Mesodermal cell (in vitro differentiated cells): ENCODE data around the gene RSPO1.
"Not testable (repeated sequence)": the region's sequence is repeated elsewhere in the genome, so short reads cannot be mapped to it uniquely, and the experiment has no call there.

Experiments used
- H3K27ac ChIP-seq: 2 replicates; pipeline ENCODE4 v1.7.0; 2013; ENCODE audit warnings: mild to moderate bottlenecking, low read depth, low read length, moderate library complexity; ENCODE audit not compliant: severe bottlenecking
- H3K36me3 ChIP-seq: 2 replicates; pipeline ENCODE4 v1.7.1; 2013; ENCODE audit warnings: mild to moderate bottlenecking, low read length, moderate library complexity; ENCODE audit not compliant: control insufficient read depth, insufficient read depth
- H3K4me1 ChIP-seq: one replicate; pipeline ENCODE4 v1.7.1; 2013; ENCODE audit warnings: mild to moderate bottlenecking, low read length; ENCODE audit not compliant: insufficient read depth, control insufficient read depth, poor library complexity, severe bottlenecking
- H3K4me3 ChIP-seq: 2 replicates; pipeline ENCODE4 v1.7.0; 2013; ENCODE audit warnings: low read length, control low read depth, mild to moderate bottlenecking; ENCODE audit not compliant: insufficient read depth, poor library complexity, severe bottlenecking; ENCODE audit errors: extremely low read depth
- H3K9me3 ChIP-seq: 2 replicates; pipeline ENCODE4 v1.7.1; 2013; ENCODE audit warnings: mild to moderate bottlenecking, low read length, moderate library complexity; ENCODE audit not compliant: control insufficient read depth
- WGBS, 2 experiments: methylation state at CpG; one replicate each; pipeline ENCODE4 v1.1.5; 2013; ENCODE audit warnings: missing lambda C conversion rate in 2 of 2; ENCODE audit not compliant: insufficient coverage in 2 of 2; 5-methylcytosine and 5-hydroxymethylcytosine counted together

RSPO1 gene

DNA sequence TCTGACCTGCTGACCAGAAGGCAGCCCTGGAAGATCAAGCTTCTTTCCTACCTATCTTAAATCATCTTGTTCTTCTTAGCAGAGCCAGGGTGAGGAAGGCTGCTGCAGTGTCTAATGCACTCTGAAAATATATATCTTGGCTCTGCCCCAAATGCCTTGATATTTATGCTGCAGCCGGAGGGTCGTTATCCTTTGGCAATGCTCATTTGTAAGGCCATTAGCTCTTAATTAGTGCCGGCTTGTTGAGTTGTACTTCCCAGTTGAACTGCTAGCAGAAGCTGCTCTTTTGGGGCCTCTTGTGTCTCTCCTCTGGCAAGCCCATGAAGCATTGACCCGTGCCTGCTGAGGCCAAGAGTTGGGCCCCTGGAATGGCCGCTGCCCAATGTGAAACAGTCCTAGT lies 34.8 kb downstream of the RSPO1 start:
- peaks cover 6% of the 10 kb centered on the region for H3K4me1 ChIP-seq
- H3K27ac ChIP-seq = no peak overlapping the region
- H3K9me3 ChIP-seq = no peaks in the 10 kb centered on the region
- WGBS, 2 experiments = 92 to 94% methylated on average over 4 of the region's 5 CpGs
- H3K4me3 ChIP-seq = no peak overlapping the region
- H3K36me3 ChIP-seq = no peaks in the 10 kb centered on the region

DNA sequence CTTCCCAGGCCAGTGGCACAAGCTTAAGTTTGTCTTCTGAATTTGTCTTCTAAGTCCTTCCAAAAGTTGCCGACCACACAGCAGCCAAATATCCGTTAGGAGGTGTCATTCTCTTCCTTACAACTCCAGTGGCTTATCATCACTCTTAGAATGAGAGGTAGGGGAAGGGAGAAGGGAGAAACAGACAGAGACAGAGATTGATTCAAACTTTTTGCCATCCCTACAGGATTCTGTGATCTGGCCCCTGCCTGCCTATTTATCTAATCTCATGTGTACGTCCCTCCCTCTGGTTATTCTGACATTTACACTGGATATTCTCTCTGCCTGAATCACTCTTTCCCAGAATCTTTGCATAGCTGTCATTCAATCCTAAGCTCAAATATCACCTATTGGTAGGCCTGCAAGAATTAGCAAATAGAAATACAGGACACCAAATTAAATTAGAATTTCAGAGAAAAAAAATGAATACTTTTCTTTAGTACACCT lies 38.5 kb downstream of the RSPO1 start:
- Histone ChIP-seq H3K9me3 (no peaks in the 10 kb centered on the region), H3K36me3 (peaks cover 29% of the 10 kb centered on the region), H3K27ac (peak overlapping the region; percentile 75), H3K4me1 (peaks cover 9% of the 10 kb centered on the region), H3K4me3 (peak overlapping the region; percentile 96)
- no CpG with 5 or more reads among the region's 3 CpGs for WGBS, 2 experiments

- H3K4me1 ChIP-seq = peaks cover 9% of the 10 kb centered on the region
- WGBS, 2 experiments = 0% methylated on average over 41 to 49 of the region's 51 CpGs
- H3K36me3 ChIP-seq = peaks cover 35% of the 10 kb centered on the region
- H3K9me3 ChIP-seq = no peaks in the 10 kb centered on the region
- H3K27ac ChIP-seq = peak within 1 kb of the TSS; percentile 75
- H3K4me3 ChIP-seq = peak within 1 kb of the TSS; percentile 96
These were observed 39.1 kb downstream of the RSPO1 start, which contains the start of gene GNL2 for GRCh38 chr1:37595440-37596181. GNL2 (minus strand) TSS chr1:37595937; CDS start chr1:37595822, 115 bp downstream.

DNA sequence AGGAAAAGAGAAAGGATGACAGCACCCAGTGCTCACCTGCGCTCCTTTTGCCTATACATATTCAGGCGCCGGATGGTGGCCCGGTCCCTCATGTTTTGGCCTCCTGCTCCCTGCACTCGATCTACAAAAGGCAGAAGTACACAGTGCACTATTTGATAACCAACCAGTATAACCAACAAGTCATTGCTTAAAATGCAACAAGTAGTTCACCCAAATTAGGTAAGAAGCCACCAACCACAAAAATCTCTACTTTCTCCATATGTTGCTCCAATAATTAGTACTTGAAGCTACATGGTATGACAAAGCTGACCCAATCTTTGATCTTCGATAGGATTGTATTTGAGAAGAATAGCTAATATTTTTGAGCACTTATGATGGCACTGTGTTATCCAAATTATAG lies 41.0 kb downstream of the RSPO1 start:
- peak overlapping the region; percentile 96 for H3K4me3 ChIP-seq
- H3K27ac ChIP-seq = no peak overlapping the region
- no peaks in the 10 kb centered on the region for H3K9me3 ChIP-seq
- H3K36me3 ChIP-seq = peaks cover 53% of the 10 kb centered on the region
- 98 to 100% methylated on average over 1 to 4 of the region's 6 CpGs for WGBS, 2 experiments
- H3K4me1 ChIP-seq = peaks cover 9% of the 10 kb centered on the region

DNA sequence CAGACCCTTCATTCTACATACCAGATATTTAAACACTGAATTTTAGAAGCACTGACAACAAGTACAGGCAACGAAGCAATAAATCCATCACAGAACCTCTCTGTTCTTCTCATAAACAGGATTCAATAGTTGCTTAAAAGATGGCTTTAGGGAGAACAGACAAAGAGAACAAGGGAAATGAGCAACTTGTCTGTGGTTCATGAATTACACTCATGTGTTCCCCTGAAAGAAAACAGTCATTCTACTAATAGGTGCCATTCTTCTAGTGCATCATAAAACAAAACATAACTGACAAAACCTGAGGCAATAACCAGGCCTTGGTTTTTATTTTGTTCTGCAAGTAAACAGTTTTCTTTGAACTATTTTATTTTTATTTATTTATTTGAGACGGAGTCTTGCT lies 45.8 kb downstream of the RSPO1 start:
- Histone ChIP-seq H3K4me1 (no peaks in the 10 kb centered on the region), H3K27ac (no peak overlapping the region), H3K9me3 (no peaks in the 10 kb centered on the region), H3K4me3 (no peak overlapping the region), H3K36me3 (peaks cover 90% of the 10 kb centered on the region)
- no CpG with 5 or more reads among the region's 2 CpGs for WGBS, 2 experiments

DNA sequence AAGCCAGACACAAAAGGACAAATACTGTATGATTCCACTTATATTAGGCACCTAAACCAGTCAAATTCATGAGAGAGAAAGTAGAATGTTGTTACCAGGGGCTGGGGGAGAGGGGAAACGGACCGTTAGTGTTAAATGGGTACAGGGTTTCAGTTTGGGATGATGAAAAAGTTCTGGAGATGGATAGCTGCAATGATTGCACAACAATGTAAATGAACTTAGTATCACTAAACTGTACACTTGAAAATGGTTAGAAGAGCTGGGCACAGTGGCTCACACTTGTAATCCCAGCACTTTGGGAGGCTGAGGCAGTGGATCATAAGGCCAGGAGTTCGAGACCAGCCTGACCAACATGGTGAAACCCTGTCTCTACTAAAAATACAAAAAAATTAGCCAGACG lies 50.1 kb downstream of the RSPO1 start:
- not testable (repeated sequence) for H3K9me3 ChIP-seq, H3K27ac ChIP-seq, H3K4me1 ChIP-seq, H3K4me3 ChIP-seq
- H3K36me3 ChIP-seq = peaks cover 87% of the 10 kb centered on the region
- WGBS, 2 experiments = 80 to 90% methylated on average over 1 to 2 of the region's 4 CpGs

- WGBS, 2 experiments = 93 to 100% methylated on average over 4 to 5 of the region's 5 CpGs
- H3K9me3 ChIP-seq = no peaks in the 10 kb centered on the region
- no peak overlapping the region for H3K27ac ChIP-seq
- no peak overlapping the region for H3K4me3 ChIP-seq
- peaks cover 97% of the 10 kb centered on the region for H3K36me3 ChIP-seq
- H3K4me1 ChIP-seq = no peaks in the 10 kb centered on the region
These were observed 59.0 kb downstream of the RSPO1 start for GRCh38 chr1:37575692-37576091.

DNA sequence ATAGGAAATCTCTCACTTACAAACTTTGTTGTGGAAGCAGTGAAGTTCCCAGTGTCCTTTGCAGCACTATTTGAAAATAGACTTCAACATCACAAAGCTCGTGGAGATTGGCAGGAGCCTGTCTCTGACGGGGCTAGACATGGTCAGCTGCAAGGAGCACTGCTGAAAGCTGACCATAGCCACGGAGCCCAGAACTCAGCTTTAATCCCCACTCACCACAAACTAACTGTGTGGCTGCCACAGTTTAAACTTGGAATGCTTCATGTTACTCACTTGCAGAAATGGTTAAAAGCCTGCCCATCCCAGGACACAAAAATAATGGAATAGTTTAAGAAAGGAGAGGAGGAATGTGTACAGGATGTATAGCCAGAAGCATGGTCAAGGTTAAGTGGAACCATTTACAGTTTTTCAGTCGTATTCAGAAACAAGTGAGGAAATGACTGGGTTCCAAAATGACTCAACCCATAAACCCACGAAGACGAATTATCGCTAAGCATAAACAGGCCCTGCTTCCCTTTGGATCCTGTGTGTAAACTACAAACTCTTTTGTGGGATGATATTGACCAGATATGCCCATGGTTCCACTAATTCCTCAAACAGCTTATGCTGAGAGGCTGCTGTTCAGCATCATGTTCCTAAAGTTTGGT lies 59.7 kb downstream of the RSPO1 start:
- Histone ChIP-seq H3K9me3 (no peaks in the 10 kb centered on the region), H3K4me3 (no peak overlapping the region), H3K36me3 (peaks cover 96% of the 10 kb centered on the region), H3K27ac (no peak overlapping the region), H3K4me1 (no peaks in the 10 kb centered on the region)
- 100% methylated on average over 2 to 3 of the region's 7 CpGs for WGBS, 2 experiments

GRCh38 chr1:37570528-37571334 lies 64.0 kb downstream of the RSPO1 start:
- 50 to 100% methylated on average over 1 of the region's 3 CpGs for WGBS, 2 experiments
- H3K36me3 ChIP-seq = peaks cover 99% of the 10 kb centered on the region

GRCh38 chr1:37567023-37567422 lies 67.7 kb downstream of the RSPO1 start:
- Histone ChIP-seq H3K27ac (no peak overlapping the region), H3K4me1 (no peaks in the 10 kb centered on the region), H3K9me3 (no peaks in the 10 kb centered on the region), H3K36me3 (peaks cover 87% of the 10 kb centered on the region), H3K4me3 (no peak overlapping the region)
- 86 to 90% methylated on average over 2 to 3 of the region's 3 CpGs for WGBS, 2 experiments

More at GRCh38 chr1:37570528-37571334, 64.0 kb downstream of the RSPO1 start:
- H3K4me3 ChIP-seq = no peak overlapping the region
- H3K9me3 ChIP-seq = no peaks in the 10 kb centered on the region
- no peaks in the 10 kb centered on the region for H3K4me1 ChIP-seq
- H3K27ac ChIP-seq = no peak overlapping the region
